Immature natural killer cell (primary cell): Measurements from ENCODE around the gene SLC35A3. TPM values are rescaled to one million over a fixed set of nuclear protein-coding genes. Genes with fewer than 3 reads are reported as not detected.
"Not testable (repeated sequence)": the region's sequence is repeated elsewhere in the genome, so short reads cannot be mapped to it uniquely, and the experiment has no call there.

Experiments
- DNase-seq, 3 donors: peaks; one replicate each; pipeline ENCODE4 v3.0.0; 2022; ENCODE audit warnings: mixed read lengths in 1 of 3
- H3K27ac Mint-ChIP-seq, 6 donors: one replicate each; pipeline ENCODE4 v1.8.0; 2020; ENCODE audit warnings: mixed read lengths in 6 of 6, mild to moderate bottlenecking in 5 of 6, inconsistent platforms in 4 of 6, moderate library complexity in 3 of 6
- H3K27me3 Mint-ChIP-seq, 3 donors: one replicate each; pipeline ENCODE4 v1.8.0; 2020 to 2021; ENCODE audit warnings: low read depth in 3 of 3, mild to moderate bottlenecking in 3 of 3, mixed read lengths in 3 of 3, moderate library complexity in 3 of 3, inconsistent platforms in 1 of 3
- H3K36me3 Mint-ChIP-seq, 3 donors: one replicate each; pipeline ENCODE4 v1.8.0; 2020; ENCODE audit warnings: mixed read lengths in 3 of 3, inconsistent platforms in 2 of 3, mild to moderate bottlenecking in 2 of 3
- H3K4me1 Mint-ChIP-seq, 2 donors: one replicate each; pipeline ENCODE4 v1.8.0; 2020; ENCODE audit warnings: inconsistent platforms in 2 of 2, mild to moderate bottlenecking in 2 of 2, mixed read lengths in 2 of 2, moderate library complexity in 1 of 2
- H3K4me3 Mint-ChIP-seq, 5 donors: one replicate each; pipeline ENCODE4 v1.8.0; 2020; ENCODE audit warnings: mild to moderate bottlenecking in 5 of 5, mixed read lengths in 5 of 5, inconsistent platforms in 3 of 5, moderate library complexity in 3 of 5
- H3K9me3 Mint-ChIP-seq, 6 donors: one replicate each; pipeline ENCODE4 v1.8.0; 2020; ENCODE audit warnings: mild to moderate bottlenecking in 6 of 6, mixed read lengths in 6 of 6, inconsistent platforms in 4 of 6, moderate library complexity in 3 of 6
- polyA plus RNA-seq, 3 donors: library from polyadenylated mRNA; unstranded; fragments of 300-500 nt; fragmentation: Illumina TruSeq; gene quantifications; one replicate each; pipeline ENCODE4 v1.2.3, GENCODE V29; 2021

Gene SLC35A3
- polyA plus RNA-seq, 3 donors from 2014 or later = 5.0 to 12.3 (median 8.5) TPM

DNA sequence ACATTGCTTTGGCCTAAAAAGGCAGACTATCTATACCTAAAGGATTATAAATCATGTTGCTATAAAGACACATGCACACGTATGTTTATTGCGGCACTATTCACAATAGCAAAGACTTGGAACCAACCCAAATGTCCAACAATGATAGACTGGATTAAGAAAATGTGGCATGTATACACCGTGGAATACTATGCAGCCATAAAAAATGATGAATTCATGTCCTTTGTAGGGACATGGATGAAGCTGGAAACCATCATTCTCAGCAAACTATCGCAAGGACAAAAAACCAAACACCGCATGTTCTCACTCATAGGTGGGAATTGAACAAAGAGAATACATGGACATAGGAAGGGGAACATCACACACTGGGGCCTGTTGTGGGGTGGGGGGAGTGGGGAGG, 9.5 kb upstream of the SLC35A3 start:
- H3K4me3 Mint-ChIP-seq, H3K36me3 Mint-ChIP-seq, DNase-seq, H3K9me3 Mint-ChIP-seq, H3K27ac Mint-ChIP-seq, H3K4me1 Mint-ChIP-seq, H3K27me3 Mint-ChIP-seq: not testable (repeated sequence)

- Mint-ChIP-seq H3K4me3 (no peak overlapping the region), H3K36me3 (no peaks in the 10 kb centered on the region), H3K4me1 (peaks cover 1 to 3% of the 10 kb centered on the region in 2 donors), H3K27me3 (peaks cover 0 to 3% (median 0%) of the 10 kb centered on the region in 3 donors), H3K9me3 (no peaks in the 10 kb centered on the region), H3K27ac (peak overlapping the region in 1 of 6 donors; percentile 65)
- DNase-seq = no peak
These were observed 6.6 kb upstream of the SLC35A3 start for GRCh38 chr1:99963041-99963795.

GRCh38 chr1:99964806-99965205, 5.0 kb upstream of the SLC35A3 start:
- DNase-seq = no peak
- no peak overlapping the region for H3K27ac Mint-ChIP-seq
- peaks cover 17 to 19% of the 10 kb centered on the region in 2 donors for H3K4me1 Mint-ChIP-seq
- H3K9me3 Mint-ChIP-seq = no peaks in the 10 kb centered on the region
- H3K4me3 Mint-ChIP-seq = no peak overlapping the region
- H3K36me3 Mint-ChIP-seq = no peaks in the 10 kb centered on the region
- peaks cover 0 to 4% (median 0%) of the 10 kb centered on the region in 3 donors for H3K27me3 Mint-ChIP-seq

DNA sequence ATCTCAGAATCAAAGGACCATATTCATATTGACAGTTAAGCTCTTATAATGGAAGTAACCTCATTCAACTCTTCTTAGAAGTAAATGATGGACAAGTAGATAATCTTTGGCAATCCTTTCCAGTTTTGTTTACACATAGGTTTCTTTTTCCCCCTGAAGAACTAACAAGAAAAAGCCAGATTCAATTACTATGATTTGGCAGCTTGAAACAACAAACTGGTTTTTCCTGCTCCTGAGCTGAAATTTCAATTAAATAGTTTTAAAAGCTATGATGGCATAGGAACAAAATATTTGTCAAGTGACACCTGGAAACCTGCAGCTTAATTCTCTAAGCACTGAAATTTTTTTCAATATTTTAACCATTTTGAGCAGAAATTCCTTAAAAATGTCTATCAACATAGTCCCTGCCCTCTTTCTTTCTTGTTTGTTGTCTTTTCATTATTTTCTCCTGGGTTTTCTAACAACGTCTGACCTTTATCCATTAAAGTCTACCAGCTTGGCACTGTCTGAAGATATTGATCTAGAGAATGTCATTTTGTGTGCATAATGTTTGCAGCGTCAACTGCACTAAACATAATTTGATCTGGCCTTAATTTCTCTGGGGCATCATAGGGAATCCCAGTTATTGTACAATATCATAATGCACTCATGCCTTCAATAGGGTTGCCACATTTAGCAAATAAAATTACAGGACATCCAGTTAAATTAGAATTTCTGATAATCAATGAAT, 4.0 kb upstream of the SLC35A3 start:
- no peak for DNase-seq
- H3K4me3 Mint-ChIP-seq = no peak overlapping the region
- no peaks in the 10 kb centered on the region for H3K36me3 Mint-ChIP-seq
- no peaks in the 10 kb centered on the region for H3K9me3 Mint-ChIP-seq
- no peak overlapping the region for H3K27ac Mint-ChIP-seq
- peaks cover 0 to 5% (median 4%) of the 10 kb centered on the region in 3 donors for H3K27me3 Mint-ChIP-seq
- peaks cover 24 to 29% of the 10 kb centered on the region in 2 donors for H3K4me1 Mint-ChIP-seq

DNA sequence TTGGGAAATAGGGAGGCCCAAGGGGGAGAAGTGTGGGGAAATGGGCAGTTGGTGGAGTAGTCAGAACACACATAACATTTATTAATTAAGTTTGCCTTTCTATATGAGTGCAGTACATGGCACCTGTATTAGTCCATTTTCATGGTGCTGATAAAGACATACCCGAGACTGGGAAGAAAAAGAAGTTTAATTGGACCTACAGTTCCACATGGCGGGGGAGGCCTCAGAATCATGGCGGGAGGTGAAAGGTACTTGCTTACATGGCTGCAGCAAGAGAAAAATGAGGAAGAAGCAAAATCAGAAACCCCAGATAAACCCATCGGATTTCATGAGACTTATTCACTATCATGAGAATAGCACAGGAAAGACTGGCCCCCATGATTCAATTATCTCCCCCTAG, 1.6 kb upstream of the SLC35A3 start:
- DNase-seq = no peak
- Mint-ChIP-seq H3K36me3 (no peaks in the 10 kb centered on the region), H3K27ac (peak overlapping the region; percentile 62 to 93 (median 87)), H3K9me3 (no peaks in the 10 kb centered on the region), H3K4me1 (peaks cover 36 to 47% of the 10 kb centered on the region in 2 donors), H3K27me3 (peaks cover 0 to 6% (median 5%) of the 10 kb centered on the region in 3 donors), H3K4me3 (peak overlapping the region; percentile 39 to 100 (median 100))

GRCh38 chr1:99969260-99969728, 502 bp upstream of the SLC35A3 start:
- H3K27me3 Mint-ChIP-seq = peaks cover 0 to 5% (median 5%) of the 10 kb centered on the region in 3 donors
- H3K36me3 Mint-ChIP-seq = no peaks in the 10 kb centered on the region

DNA sequence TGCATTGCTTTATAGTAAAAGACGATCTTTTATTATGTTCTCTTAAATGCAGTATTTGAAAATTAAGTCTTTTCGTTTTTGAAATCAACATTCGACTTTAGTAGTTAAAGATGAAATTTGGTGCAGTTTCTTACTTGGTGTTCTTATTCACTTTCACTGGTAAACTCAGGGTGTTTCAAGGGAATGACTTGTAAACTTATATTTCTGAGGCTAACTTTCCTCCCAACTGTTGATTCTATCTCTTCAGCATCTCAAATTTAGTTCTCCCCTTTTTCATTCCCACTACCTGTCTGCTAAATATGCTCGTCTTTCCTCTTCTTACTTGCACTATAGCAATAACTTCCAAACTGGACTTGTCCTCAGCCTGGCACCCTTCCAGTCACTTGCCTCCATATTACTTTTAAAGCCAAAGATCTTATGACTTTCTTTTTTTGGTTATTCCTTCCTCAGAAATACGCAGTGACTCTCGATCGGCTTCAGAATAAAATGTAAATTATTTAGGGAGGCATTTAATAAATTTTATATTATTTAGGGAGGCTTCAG, 988 bp downstream of the SLC35A3 start:
- Mint-ChIP-seq H3K27me3 (peaks cover 0 to 5% (median 5%) of the 10 kb centered on the region in 3 donors), H3K36me3 (peaks cover 4 to 5% (median 4%) of the 10 kb centered on the region in 3 donors), H3K4me3 (peak overlapping the region; percentile 96 to 100 (median 100)), H3K4me1 (peaks cover 38 to 53% of the 10 kb centered on the region in 2 donors), H3K27ac (peak overlapping the region; percentile 85 to 99 (median 95)), H3K9me3 (no peaks in the 10 kb centered on the region)
- no peak for DNase-seq

More at GRCh38 chr1:99969260-99969728, 502 bp upstream of the SLC35A3 start:
- DNase-seq = no peak
- Mint-ChIP-seq H3K4me1 (peaks cover 36 to 53% of the 10 kb centered on the region in 2 donors), H3K4me3 (peak overlapping the region; percentile 96 to 100 (median 100)), H3K9me3 (no peaks in the 10 kb centered on the region), H3K27ac (peak overlapping the region; percentile 85 to 95 (median 92))

DNA sequence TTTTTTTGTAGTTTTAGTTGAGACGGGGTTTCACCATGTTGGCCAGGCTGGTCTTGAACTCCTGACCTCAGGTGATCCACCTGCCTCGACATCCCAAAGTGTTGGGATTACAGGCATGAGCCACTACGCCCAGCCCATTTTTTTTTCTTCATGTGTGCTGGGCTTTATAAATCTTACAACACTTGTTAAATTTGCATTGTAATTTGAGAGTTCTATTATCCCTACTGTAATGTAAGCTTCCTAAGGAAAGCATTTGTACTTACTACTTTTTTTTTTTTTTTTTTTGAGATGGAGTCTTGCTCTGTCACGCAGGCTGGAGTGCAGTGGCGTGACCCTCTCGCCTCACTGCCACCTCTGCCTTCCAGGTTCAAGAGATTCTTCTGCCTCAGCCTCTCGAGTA, 2.3 kb downstream of the SLC35A3 start:
- Mint-ChIP-seq H3K27ac (peak overlapping the region in 1 of 6 donors; percentile 45), H3K4me1 (peaks cover 38 to 53% of the 10 kb centered on the region in 2 donors), H3K4me3 (peak overlapping the region in 4 of 5 donors; percentile 44 to 100 (median 64))
- DNase-seq, H3K9me3 Mint-ChIP-seq, H3K36me3 Mint-ChIP-seq, H3K27me3 Mint-ChIP-seq: not testable (repeated sequence)

DNA sequence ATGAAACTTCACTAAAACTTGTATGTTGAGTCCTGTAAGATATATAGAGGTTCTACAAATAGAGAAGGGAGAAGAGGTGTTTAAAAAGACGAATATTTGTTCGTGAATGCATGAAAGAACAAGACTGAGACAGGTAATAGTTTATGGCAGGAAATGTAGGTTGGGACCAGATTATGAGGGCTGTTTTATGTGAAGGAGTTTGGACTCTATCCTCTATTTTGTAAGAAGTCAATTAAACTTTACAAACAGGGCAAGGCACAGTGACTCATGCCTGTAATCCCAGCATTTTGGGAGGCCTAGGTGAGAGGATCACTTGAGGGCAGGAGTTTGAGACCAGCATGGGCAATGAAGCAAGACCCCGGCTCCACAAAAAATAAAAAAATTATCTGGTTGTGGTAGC, 5.7 kb downstream of the SLC35A3 start:
- Mint-ChIP-seq H3K4me3 (no peak overlapping the region), H3K36me3 (peaks cover 4 to 6% (median 5%) of the 10 kb centered on the region in 3 donors), H3K27ac (peak overlapping the region in 1 of 6 donors; percentile 15), H3K4me1 (peaks cover 19 to 44% of the 10 kb centered on the region in 2 donors), H3K27me3 (peaks cover 0 to 3% (median 0%) of the 10 kb centered on the region in 3 donors), H3K9me3 (no peaks in the 10 kb centered on the region)
- no peak for DNase-seq

DNA sequence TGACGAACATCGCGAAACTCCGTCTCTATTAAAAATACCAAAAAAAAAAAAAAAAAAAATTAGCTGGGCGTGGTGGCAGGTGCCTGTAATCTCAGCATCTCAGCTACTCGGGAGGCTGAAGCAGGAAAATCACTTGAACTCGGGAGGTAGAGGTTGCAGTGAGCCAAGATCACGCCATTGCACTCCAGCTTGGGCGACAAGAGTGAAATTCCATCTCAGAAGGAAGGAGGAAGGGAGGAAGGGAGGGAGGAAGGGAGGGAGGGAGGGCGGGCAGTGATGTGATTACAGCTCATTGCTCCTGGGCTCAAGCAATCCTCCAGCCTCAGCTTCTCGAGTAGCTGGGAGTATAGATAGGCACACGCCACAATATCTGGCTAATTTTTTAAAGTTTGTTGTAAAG, 7.5 kb downstream of the SLC35A3 start:
- peak overlapping the region in 1 of 6 donors; percentile 37 for H3K27ac Mint-ChIP-seq
- H3K4me3 Mint-ChIP-seq, H3K9me3 Mint-ChIP-seq, DNase-seq, H3K27me3 Mint-ChIP-seq, H3K36me3 Mint-ChIP-seq: not testable (repeated sequence)
- H3K4me1 Mint-ChIP-seq = peaks cover 10 to 36% of the 10 kb centered on the region in 2 donors

DNA sequence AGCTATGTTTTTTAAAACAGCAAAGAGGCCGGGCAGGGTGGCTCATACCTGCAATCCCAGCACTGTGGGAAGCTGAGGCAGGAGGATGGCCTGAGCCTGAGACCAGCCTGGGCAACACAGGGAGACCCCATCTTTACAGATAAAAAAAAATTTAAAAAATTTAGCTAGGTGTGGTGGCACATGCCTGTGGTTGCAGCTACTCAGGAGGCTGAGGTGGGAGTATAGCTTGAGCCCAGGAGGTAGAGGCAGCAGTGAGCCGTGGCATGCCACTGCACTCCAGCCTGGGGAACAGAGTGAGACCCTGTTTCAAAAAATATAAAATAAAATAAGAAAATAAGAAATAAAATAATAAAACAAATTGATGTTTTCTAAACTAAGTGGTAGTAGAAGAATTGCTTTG, 8.4 kb downstream of the SLC35A3 start:
- H3K4me3 Mint-ChIP-seq = no peak overlapping the region
- DNase-seq = no peak
- no peaks in the 10 kb centered on the region for H3K27me3 Mint-ChIP-seq
- no peaks in the 10 kb centered on the region for H3K9me3 Mint-ChIP-seq
- H3K4me1 Mint-ChIP-seq = peaks cover 4 to 36% of the 10 kb centered on the region in 2 donors
- H3K36me3 Mint-ChIP-seq = peaks cover 5 to 11% (median 8%) of the 10 kb centered on the region in 3 donors
- no peak overlapping the region for H3K27ac Mint-ChIP-seq

- Mint-ChIP-seq H3K4me3 (no peak overlapping the region), H3K9me3 (no peaks in the 10 kb centered on the region), H3K27me3 (no peaks in the 10 kb centered on the region), H3K4me1 (peaks cover 4 to 34% of the 10 kb centered on the region in 2 donors), H3K27ac (peak overlapping the region in 1 of 6 donors; percentile 16), H3K36me3 (peaks cover 5 to 13% (median 8%) of the 10 kb centered on the region in 3 donors)
- no peak for DNase-seq
These were observed 9.3 kb downstream of the SLC35A3 start for GRCh38 chr1:99979091-99979490.

GRCh38 chr1:99980928-99981327, 11.1 kb downstream of the SLC35A3 start:
- no peaks in the 10 kb centered on the region for H3K27me3 Mint-ChIP-seq
- H3K4me3 Mint-ChIP-seq = no peak overlapping the region
- H3K36me3 Mint-ChIP-seq = peaks cover 0 to 16% (median 13%) of the 10 kb centered on the region in 3 donors
- no peak for DNase-seq
- H3K4me1 Mint-ChIP-seq = peaks cover 12 to 50% of the 10 kb centered on the region in 2 donors
- H3K27ac Mint-ChIP-seq = no peak overlapping the region
- peaks cover 0 to 2% (median 0%) of the 10 kb centered on the region in 6 donors for H3K9me3 Mint-ChIP-seq
